Kasumi-1 (cell line): Measurements from ENCODE around the gene ADAR.
A peak's percentile ranks its signal among the peaks of the same experiment; 100 is the strongest.
"Not testable (repeated sequence)": the region's sequence is repeated elsewhere in the genome, so short reads cannot be mapped to it uniquely, and the experiment has no call there.

Experiments used
- DNase-seq, 2 experiments: peaks; one replicate each; lab custom pipeline; 2025; lab: John Stamatoyannopoulos, UW

ADAR gene, protein sequence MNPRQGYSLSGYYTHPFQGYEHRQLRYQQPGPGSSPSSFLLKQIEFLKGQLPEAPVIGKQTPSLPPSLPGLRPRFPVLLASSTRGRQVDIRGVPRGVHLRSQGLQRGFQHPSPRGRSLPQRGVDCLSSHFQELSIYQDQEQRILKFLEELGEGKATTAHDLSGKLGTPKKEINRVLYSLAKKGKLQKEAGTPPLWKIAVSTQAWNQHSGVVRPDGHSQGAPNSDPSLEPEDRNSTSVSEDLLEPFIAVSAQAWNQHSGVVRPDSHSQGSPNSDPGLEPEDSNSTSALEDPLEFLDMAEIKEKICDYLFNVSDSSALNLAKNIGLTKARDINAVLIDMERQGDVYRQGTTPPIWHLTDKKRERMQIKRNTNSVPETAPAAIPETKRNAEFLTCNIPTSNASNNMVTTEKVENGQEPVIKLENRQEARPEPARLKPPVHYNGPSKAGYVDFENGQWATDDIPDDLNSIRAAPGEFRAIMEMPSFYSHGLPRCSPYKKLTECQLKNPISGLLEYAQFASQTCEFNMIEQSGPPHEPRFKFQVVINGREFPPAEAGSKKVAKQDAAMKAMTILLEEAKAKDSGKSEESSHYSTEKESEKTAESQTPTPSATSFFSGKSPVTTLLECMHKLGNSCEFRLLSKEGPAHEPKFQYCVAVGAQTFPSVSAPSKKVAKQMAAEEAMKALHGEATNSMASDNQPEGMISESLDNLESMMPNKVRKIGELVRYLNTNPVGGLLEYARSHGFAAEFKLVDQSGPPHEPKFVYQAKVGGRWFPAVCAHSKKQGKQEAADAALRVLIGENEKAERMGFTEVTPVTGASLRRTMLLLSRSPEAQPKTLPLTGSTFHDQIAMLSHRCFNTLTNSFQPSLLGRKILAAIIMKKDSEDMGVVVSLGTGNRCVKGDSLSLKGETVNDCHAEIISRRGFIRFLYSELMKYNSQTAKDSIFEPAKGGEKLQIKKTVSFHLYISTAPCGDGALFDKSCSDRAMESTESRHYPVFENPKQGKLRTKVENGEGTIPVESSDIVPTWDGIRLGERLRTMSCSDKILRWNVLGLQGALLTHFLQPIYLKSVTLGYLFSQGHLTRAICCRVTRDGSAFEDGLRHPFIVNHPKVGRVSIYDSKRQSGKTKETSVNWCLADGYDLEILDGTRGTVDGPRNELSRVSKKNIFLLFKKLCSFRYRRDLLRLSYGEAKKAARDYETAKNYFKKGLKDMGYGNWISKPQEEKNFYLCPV

DNA sequence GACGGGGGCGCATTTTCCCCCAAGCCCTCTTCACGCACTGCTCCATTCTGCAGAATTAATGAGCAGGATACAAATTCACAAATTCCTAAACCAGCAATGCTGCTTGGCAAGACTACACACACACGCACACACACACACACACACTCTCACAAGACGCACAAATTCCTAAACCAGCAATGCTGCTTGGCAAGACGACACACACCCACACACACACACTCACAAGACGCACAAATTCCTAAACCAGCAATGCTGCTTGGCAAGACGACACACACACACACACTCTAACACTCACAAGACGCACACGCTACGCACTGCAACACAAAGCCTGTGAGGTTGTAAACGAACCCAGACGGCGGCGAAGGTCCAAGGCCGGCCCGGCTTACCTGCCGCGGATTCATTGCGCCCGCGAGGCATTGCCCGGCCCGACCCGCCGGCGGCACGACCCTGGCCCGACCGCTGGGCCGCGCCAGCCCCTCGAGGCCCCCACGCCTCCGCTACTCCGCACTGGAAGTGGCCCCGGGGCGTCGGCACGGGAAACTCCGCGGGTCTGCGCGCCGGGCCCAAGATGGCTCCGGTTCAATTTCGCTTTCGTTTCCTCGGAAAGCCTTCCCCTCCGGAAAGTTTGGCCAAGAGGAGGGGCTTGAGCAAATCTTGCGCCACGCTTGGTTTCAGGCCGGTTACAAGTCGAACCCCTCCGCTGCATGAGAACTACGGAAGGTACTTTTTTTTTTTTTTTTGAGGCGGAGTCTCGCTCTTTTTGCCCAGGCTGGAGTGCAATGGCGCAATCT is at the start of gene ADAR:
TSS of gene ADAR (minus strand) at position 578 of the 788 bp plus-strand sequence. CDS start at position 398, 180 bp downstream.
- peak; percentile 93 to 95 for DNase-seq

DNA sequence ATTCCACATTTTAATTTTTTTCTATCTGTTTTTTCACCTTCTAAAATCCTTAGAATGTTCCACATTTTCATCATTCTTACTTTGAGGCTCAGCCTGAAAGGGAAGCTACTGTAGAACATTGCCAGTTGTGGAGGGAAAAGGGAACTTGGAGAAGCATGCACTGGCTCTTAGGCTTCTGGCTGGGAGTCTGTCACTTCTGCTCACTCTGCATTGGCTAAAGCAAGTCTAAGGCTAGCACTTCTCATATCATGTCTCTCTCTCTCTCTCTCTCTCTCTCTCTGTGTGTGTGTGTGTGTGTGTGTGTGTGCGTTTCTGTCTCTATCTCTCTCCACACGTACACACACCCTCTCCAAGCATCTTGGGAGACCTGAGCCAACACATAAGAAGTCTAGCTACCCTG is 49.6 kb upstream of the ADAR start:
- peak; percentile 85 to 88 for DNase-seq

DNA sequence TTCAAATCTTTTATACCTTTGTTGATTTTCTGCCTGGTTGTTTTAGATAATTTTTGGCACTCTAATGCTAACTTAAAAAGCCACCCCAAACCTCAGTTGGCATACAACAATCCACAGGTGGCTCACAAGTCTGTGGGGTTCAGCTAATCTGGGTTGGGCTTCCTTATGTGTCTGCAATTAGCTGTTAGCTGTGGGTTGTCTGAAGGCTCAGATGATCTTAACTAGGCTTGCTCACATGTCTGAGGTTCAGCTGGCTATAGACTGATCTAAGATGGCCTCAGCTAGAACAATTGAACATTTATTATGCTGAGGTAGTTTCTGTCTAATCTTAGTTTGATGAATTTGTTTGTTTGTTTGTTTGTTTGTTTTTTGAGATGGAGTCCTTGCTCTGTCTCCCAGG is 44.9 kb upstream of the ADAR start:
- no peak for DNase-seq

DNA sequence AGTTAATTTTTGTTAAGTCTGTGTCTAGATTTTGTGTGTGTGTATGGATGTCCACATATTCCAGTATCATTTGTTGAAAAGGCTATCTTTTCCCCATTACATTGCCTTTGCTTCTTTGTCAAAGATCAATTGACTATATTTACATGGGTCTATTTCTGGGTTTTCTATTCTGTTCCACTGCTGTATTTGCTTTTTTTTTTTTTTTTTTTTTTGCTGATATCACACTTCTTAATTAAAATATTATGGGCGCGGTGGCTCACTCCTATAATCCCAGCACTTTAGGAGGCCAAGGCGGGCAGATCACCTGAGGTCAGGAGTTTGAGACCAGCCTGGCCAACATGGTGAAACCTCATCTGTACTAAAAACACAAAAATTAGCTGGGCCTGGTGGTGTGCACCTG is 36.7 kb upstream of the ADAR start:
- not testable (repeated sequence) for DNase-seq

DNA sequence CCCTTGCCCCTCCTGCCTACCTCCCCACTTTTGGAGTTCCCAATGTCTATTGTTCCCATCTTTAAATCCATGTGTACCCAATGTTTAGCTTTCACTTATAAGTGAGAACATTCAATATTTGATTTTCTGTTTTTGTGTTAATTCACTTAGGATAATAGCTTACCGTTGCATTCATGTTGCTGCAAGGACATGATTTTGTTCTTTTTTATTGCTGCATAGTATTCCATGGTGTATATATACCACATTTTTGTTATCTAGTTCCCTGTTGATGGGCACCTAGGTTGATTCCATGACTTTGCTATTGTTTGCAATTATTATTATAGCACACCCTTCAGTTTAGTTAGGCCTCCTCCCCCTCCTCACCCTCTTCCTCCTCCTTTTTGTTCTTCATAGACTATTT is 33.5 kb upstream of the ADAR start:
- no peak for DNase-seq

DNA sequence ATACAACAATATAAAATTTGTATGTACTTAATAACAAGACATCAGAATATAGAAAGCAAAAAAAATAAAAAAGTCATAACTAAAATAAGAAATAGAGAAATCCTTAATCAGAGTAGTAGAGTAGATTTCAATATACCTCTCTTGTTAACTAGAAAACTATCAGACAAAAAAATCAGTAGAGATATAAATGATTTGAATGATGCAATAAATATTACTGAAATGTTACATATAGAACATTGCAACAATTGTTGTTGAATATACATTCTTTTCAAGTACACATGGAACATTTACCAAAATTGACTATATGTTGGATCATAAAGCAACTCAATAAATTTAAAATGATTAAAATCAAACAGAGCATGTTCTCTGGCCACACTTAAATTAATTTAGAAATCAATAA is 31.9 kb upstream of the ADAR start:
- no peak for DNase-seq

DNA sequence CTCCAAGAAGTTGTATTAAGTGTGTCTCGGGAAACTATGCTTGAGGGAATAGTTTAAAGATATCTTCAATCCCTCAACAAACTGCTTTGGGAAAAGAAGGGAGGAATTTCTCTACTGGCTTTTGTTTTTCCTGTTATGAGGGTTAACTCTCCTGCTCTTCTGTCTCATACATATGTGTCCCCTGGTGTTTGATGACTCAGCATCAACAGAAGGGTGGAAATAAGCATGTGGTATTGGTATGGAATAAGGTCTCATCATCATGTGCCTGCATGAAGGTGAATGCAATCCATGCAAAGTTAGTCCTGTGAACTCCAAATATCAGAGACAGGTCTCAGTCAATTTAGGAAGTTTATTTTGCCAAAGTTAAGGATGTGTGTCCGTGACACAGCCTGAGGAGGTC is 27.2 kb upstream of the ADAR start:
- no peak for DNase-seq

DNA sequence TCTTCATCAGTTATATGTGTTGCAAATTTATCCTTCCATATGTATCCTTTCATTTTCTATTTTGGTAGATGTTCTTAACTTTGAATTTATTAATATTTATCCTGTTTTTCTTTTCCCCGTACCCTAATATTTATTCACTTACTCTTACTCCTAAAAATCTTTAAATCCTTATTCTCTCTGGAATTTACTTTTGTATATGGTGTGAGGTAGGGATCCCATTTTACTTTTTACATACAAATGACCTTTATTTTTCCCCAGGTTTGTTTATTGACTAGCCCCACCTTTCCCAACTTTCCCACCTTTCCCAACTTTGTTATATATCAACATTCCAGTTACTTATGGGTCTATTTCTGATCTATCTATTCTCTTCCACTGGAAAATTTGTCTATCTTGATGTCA is 21.7 kb upstream of the ADAR start:
- DNase-seq, result no peak

DNA sequence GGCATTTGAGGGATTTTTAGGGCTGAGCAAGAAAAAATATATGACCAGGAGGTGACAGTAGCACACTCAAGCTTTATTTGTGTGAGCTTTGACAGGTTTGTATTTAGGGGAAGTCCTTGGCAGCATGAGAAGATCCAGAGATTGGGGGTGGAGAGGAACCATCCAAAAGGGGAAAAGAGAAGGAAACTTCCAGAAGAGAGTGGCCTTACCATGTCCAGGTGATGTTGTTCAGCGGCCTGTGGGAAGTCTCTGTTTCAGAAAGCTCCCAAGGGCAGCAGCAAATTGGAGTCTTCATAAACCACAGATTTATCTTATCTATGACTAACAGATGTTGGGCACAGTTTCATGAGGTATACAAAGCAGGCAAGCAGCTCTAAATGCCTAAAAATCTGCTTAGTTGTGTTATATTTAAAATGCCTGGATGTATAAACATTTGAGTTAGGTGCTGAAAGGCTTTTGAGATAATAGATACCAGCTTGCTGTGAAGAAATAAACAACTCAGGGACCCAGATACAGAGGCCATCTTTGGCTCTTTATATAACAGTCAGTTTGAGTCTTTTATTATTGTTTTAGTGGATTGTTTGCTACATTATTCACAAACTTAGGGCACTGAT is 21.2 kb upstream of the ADAR start:
- no peak for DNase-seq

DNA sequence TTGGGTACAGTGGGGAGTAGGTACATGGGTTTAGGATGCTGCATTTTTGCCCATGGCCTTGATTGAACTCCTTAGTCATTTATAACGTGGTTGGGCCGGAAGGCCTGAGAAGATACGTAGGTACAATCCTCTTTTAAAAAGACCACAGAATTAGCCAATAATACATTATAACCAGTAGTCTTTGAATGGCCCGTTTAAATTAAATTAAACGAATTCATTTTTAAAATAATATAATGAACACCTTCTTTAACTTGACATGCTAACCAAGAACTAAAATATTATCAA is 20.1 kb upstream of the ADAR start:
- DNase-seq, result peak in 1 of 2 experiments; percentile 51

DNA sequence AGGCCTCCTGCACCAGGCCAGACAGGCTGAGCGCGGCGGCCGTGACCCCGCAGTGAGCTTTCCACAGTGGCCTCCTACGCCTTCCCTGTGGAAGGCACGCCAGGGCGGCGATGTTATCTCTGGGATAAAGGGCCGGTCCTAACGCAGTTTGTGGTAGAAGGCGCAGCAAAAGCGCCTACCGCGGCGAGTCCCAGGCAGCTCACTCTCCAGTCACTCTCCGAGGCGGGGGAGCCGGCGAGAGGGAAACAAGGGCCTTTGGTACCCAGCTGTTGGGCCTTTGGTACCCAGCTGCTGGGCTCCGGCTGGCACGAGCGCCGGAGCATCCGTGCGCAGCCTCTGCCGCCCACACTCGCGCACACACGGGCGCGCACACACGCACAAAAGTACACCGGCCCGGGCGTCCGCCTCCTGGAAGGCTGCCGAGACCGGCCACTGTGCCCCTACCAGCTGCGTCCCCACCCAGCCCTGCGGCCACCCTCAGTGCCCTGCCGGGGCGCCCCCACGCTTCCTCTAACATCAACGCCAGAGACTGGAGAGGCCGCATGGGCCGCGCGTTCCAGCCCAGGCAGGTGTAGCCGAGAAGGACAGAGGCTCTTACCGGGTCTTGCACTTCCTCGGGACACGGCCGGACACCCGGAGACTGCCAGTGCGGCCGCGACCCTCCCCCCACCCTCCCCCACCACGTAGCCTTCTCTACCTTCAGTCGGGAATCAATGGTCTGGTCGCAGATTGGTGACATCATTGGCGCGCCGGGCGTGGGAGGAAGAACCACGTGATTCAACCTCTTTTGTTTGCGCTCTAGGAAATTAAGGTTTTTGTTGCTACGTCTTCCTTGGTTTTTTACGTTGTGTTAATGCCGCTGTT is 19.5 kb upstream of the ADAR start:
- peak; percentile 78 to 82 for DNase-seq

DNA sequence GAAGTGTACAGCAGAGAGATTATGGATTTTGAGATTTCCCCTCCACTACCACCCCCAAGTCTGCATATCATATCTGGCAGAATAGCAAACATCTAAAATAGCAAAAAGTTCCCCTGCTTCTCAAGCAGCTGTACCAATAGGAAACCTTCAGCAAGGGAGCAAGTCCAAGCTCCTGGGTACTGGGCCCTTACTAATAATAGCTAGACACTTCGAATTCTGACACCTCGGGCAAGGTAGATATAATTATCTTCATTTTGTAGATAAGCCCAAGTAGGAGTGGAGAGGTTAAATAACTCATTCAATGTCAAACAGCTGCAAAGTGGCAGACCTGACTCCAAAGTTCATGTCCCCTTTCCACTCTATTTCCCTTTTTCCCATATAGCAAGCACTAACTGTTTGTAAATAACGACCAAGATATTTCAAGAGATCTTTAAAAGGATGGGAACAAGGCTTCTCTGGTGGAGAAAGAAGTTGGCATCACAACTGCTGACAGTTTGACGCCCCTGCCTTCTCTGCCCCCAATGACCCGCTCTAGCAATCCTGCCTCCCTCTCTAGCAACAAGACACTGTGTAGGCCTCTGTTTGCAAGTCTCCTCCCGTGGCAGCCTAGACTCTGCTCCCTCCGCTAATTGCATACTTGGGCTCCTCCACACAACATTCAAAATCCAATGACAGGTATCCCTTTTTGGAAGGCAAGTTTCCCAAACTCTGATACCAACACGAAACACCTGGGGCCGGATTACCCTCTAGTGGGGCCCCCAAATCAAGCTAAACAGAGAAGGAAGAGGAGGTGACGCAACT is 18.7 kb upstream of the ADAR start:
- DNase-seq, result peak; percentile 46 to 56

DNA sequence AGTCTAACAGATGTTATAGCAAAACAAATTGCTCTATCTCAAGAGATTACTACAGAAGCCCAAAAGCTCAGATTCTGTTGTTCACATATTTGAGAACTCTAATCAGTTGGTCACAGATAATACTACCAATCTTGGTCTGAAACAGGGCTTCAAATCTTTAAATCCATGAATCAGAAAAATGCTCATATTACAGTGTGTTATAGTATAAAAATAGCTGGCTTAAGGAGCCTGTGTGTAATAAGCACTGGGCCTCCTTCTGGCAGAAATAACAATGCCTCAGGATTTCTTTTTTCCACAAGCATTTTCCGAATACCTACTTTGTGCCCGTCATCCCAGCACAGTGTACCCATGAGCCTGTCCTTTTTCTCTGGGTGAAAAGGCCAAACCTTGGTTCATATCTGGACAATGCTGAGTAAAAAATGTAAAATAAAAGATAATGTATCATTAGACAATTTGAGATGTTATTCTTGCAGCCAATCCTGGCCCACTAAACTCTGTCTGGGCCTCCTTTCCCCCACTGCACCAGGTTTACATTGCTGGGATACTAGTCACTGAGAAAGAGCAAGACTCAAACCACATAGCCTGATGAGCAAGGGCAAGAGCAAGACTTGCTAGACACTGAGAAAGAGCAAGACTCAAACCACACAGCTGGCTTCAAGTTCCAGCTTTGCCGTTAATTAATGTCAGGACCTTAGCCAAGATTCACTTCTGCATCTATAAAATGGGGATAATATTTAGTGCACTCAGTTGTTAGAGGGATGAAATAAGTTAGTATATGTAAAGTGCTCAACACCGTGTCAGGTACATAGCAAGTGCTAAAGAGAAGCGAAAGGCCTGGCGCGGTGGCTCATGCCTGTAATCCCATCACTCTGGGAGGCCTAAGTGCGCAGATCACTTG is 17.0 kb upstream of the ADAR start:
- DNase-seq, result no peak

DNA sequence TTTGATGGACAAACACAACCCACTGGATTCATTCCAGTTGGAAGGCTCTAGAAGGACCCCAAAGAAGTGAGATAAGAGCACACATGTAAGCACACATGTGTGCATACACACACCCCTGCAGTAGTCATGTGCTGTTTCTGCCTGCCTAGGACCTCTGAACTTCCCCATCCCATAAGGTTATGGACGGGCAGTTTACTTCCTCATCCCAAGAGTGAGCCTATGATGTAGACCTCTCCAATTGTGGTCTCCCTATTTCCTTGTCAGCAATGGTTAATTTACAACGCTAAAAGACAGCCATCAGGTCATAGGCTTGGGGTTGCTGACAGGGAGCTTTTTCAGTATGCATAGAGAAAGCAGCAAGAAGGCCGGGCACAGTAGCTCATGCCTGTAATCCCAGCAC is 15.4 kb upstream of the ADAR start:
- peak; percentile 75 to 78 for DNase-seq

DNA sequence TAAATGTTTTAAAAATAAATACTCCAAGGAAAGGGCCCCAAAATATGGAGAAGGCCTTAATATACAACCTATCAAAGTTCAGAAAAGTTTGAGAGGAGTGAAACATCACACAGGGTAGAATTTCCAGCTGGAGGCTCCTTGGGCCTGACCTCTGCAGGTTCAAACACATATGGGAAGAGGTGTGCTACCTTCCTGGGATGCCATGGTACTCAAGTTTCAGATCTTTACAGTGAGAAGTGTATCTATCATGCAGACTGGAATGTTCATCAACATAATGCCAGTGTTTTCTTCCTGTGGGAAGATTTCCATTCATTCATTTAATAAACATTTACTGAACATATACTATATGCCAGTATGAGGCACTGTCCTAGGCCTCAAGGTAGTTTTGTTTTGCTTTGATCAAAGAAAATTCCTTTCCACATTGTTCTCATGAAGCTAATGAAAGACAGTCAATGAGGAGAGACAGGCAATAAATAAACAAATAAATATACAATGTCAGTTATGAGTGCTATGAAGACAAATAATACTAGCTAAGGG is 14.6 kb upstream of the ADAR start:
- no peak for DNase-seq

DNA sequence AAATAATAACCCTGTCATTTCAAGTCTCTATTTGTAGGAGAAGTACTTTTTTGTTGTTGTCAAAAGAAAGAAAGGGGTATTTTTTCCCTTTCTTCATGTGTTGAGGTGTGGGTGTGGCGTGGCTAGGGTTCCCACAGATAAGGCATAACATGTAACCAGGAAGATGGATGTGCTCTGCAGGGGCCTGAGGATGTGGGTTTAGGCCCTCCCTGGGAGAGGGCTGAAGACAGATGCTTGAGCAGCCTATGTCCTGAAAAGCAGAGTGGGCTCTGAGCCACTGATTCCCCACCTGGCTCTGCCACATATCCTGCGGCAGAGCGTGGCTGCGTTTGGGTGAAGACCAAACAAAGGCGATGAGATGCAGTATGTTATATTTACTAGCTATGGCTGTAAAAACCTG is 13.9 kb upstream of the ADAR start:
- no peak for DNase-seq

DNA sequence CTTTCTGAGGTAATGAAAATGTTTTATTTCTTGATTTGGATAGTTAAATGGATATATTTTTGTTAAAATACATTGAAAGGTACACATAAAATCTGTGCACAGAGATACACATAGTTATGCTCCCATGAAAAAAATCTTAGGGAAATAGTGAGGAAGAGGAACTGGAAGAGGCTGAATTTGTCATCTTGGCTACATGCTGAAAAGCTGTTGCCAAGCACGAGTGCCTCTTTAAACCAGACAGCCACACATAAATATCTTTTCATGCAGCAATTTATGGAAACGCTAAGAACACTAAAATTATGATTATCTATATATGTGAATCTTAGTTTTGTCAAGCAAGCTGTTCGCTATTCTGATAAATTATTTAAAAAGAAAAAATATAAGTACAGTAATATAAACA is 12.8 kb upstream of the ADAR start:
- no peak for DNase-seq
